Endothelial cell of umbilical vein (primary cell): ENCODE results near the gene UBE2Q2. TPM values are rescaled to one million over a fixed set of nuclear protein-coding genes. Genes with fewer than 3 reads are reported as not detected.
"Not testable (repeated sequence)": the region's sequence is repeated elsewhere in the genome, so short reads cannot be mapped to it uniquely, and the experiment has no call there.

ENCODE experiments used
- BruUV-seq: library from RNA; stranded (reverse); fragments of 400-500 nt; replicated peaks from 2 replicates; lab custom pipeline; 2021; lab: Mats Ljungman, UMichigan
- CTCF ChIA-PET: fragments of 300-600, 350-600 bp; sonication (Branson Sonifier 250); formaldehyde crosslinking; loops from one replicate; lab custom pipeline; 2021; ENCODE audit warnings: antibody characterized with exemption, inconsistent platforms; lab: Charles Lee
- POLR2A ChIA-PET: fragments of 300-600, 350-600 bp; sonication (Branson Sonifier 250); formaldehyde crosslinking; loops from one replicate; lab custom pipeline; 2021; ENCODE audit warnings: antibody characterized with exemption, inconsistent platforms; lab: Charles Lee
- DNase-seq: peaks from one replicate; pipeline ENCODE4 v3.0.0-alpha.2; 2011; ENCODE audit warnings: low read depth, low spot score
- FAIRE-seq: peaks from 2 replicates; lab custom pipeline; 2011; peaks lifted over from hg19 to GRCh38; lab: Jason Lieb, UNC
- H2AFZ ChIP-seq: 2 replicates; pipeline ENCODE4 v1.6.0; 2012; ENCODE audit warnings: low read depth, low read length, control low read depth, inconsistent platforms
- H3K27ac ChIP-seq: 2 replicates; pipeline ENCODE4 v1.5.1; 2011; ENCODE audit warnings: low read depth, mild to moderate bottlenecking, control low read depth, low read length, moderate library complexity; ENCODE audit not compliant: insufficient read depth
- H3K27me3 ChIP-seq, 2 experiments: 2 replicates each; pipeline versions ENCODE4 v1.6.0 to v1.6.1; 2011; ENCODE audit warnings: low read length in 2 of 2, mixed read lengths in 1 of 2; ENCODE audit not compliant: control insufficient read depth in 2 of 2, insufficient read depth in 2 of 2
- H3K36me3 ChIP-seq, 2 experiments: 2 replicates in 1 of 2; 3 replicates in 1 of 2; pipeline ENCODE4 v1.5.1; 2011; ENCODE audit warnings: low read length in 2 of 2, mild to moderate bottlenecking in 1 of 2, moderate library complexity in 1 of 2; ENCODE audit not compliant: control insufficient read depth in 2 of 2, insufficient read depth in 2 of 2; ENCODE audit errors: extremely low read depth in 1 of 2
- H3K4me1 ChIP-seq: 3 replicates; pipeline ENCODE4 v1.5.1; 2011; ENCODE audit warnings: mild to moderate bottlenecking, low read length; ENCODE audit not compliant: control insufficient read depth, insufficient read depth; ENCODE audit errors: extremely low read depth
- H3K4me2 ChIP-seq: 2 replicates; pipeline ENCODE4 v1.6.1; 2011; ENCODE audit warnings: low read length, control low read depth, mixed read lengths; ENCODE audit not compliant: insufficient read depth
- H3K4me3 ChIP-seq, 3 experiments: fragments of 200-600 bp in 1 of 3; sonication (generic), shearing (Covaris generic) in 1 of 3; replicated peaks in 1 of 3; 2 replicates each; pipeline ENCODE4 v1.5.1; 2011 to 2016; ENCODE audit warnings: control low read depth in 3 of 3, low read length in 3 of 3, mild to moderate bottlenecking in 2 of 3, inconsistent platforms in 1 of 3, low read depth in 1 of 3, moderate library complexity in 1 of 3; ENCODE audit not compliant: insufficient read depth in 1 of 3
- H3K79me2 ChIP-seq: 2 replicates; pipeline ENCODE4 v1.6.0; 2012; ENCODE audit warnings: low read length, inconsistent platforms; ENCODE audit not compliant: control insufficient read depth, insufficient read depth
- H3K9ac ChIP-seq: replicated peaks from 2 replicates; pipeline ENCODE3; 2011; ENCODE audit warnings: low read length, control low read depth; ENCODE audit not compliant: insufficient read depth; ENCODE audit errors: extremely low read depth
- H3K9me1 ChIP-seq: replicated peaks from 3 replicates; pipeline ENCODE4 v1.6.0; 2011; ENCODE audit warnings: mild to moderate bottlenecking, low read length; ENCODE audit not compliant: control insufficient read depth, insufficient read depth; ENCODE audit errors: extremely low read depth
- H3K9me3 ChIP-seq: replicated peaks from 2 replicates; pipeline ENCODE4 v1.5.1; 2012; ENCODE audit warnings: low read length, inconsistent platforms; ENCODE audit not compliant: control insufficient read depth, insufficient read depth
- H4K20me1 ChIP-seq: replicated peaks from 2 replicates; pipeline ENCODE3; 2011; ENCODE audit warnings: mild to moderate bottlenecking, low read length; ENCODE audit not compliant: control insufficient read depth, insufficient read depth; ENCODE audit errors: extremely low read depth
- EZH2 ChIP-seq: IDR thresholded peaks from 2 replicates; pipeline ENCODE4 v1.6.1; 2012; ENCODE audit warnings: borderline replicate concordance, low read depth, mild to moderate bottlenecking, moderate library complexity, low read length, inconsistent platforms; ENCODE audit not compliant: severe bottlenecking
- FOS ChIP-seq: IDR thresholded peaks from 2 replicates; pipeline ENCODE4 v1.6.1; 2011; ENCODE audit warnings: mild to moderate bottlenecking, low read length, moderate library complexity, borderline replicate concordance; ENCODE audit not compliant: insufficient read depth
- GATA2 ChIP-seq: IDR thresholded peaks from 2 replicates; pipeline ENCODE4 v1.7.0; 2011; ENCODE audit warnings: low read depth, mild to moderate bottlenecking, moderate library complexity, mixed read lengths, low read length; ENCODE audit not compliant: insufficient read length, insufficient read depth
- JUN ChIP-seq: IDR thresholded peaks from 2 replicates; pipeline ENCODE4 v1.6.1; 2011; ENCODE audit warnings: borderline replicate concordance, low read depth; ENCODE audit not compliant: insufficient read length, insufficient read depth
- MYC ChIP-seq: IDR thresholded peaks from one replicate; pipeline ENCODE4 v1.6.1; 2011; ENCODE audit warnings: mild to moderate bottlenecking, low read depth, low read length
- POLR2A ChIP-seq: IDR thresholded peaks from 2 replicates; pipeline ENCODE4 v1.6.1; 2012; ENCODE audit warnings: low read depth, mild to moderate bottlenecking, control low read depth, low read length
- POLR2AphosphoS5 ChIP-seq: IDR thresholded peaks from 2 replicates; pipeline ENCODE4 v1.6.1; 2012; ENCODE audit warnings: low read depth, mild to moderate bottlenecking, control low read depth, low read length, moderate library complexity; ENCODE audit not compliant: insufficient read depth
- dilution Hi-C: fragments of 300-500 bp; cut with MboI; formaldehyde crosslinking; loops from one replicate; pipeline ENCODE4 v1.15.0; 2019; ENCODE audit warnings: low sequenced_read_pairs; ENCODE audit not compliant: extremely low pct_ligation_motif_present
- intact Hi-C: fragments of 100-400 bp; cut with micrococcal nuclease; formaldehyde crosslinking; loops from one replicate; pipeline ENCODE4 v1.10.0; 2022
- polyA plus RNA-seq, 4 experiments: library from polyadenylated mRNA; depleted of rRNA in 3 of 4; stranded (reverse) in 3 of 4; unstranded in 1 of 4; fragments of >200 nt; gene quantifications; 2 replicates each; pipeline versions ENCODE4 v1.2.1 to v1.2.3, GENCODE V29; 2011 to 2012; ENCODE audit warnings: missing spikeins in 1 of 4
- total RNA-seq: library from RNA; stranded (reverse); gene quantifications from 2 replicates; pipeline ENCODE4 v1.2.3, GENCODE V29; 2021
- TF ChIP-seq, protein P1 (sequence below), 2 donors: IDR thresholded peaks; 1 replicate in 1 of 2; 2 replicates in 1 of 2; pipeline ENCODE4 v1.5.1; 2011; ENCODE audit warnings: low read length in 2 of 2, mild to moderate bottlenecking in 2 of 2, moderate library complexity in 2 of 2, control low read depth in 1 of 2, inconsistent platforms in 1 of 2, low read depth in 1 of 2; ENCODE audit not compliant: insufficient read depth in 1 of 2; ENCODE audit errors: extremely low read depth in 1 of 2
- TF ChIP-seq, protein P2 (sequence below): IDR thresholded peaks from 2 replicates; pipeline ENCODE4 v1.6.1; 2011; ENCODE audit not compliant: insufficient read depth, insufficient read length

The UBE2Q2 gene
- total and polyA plus RNA-seq, 2 donors (not counting 3 experiments of a cell fraction or from before 2014, with no cell fraction given): 12.9 to 32.8 TPM

GRCh38 chr15:75850708-75851107 is 7.5 kb downstream of the UBE2Q2 start:
- H3K27me3 ChIP-seq: no peaks in the 10 kb centered on the region
- H3K9me1 ChIP-seq: no peaks in the 10 kb centered on the region
- H3K36me3 ChIP-seq: peaks cover 0 to 1% of the 10 kb centered on the region in 2 experiments
- H3K4me1 ChIP-seq: peaks cover 12% of the 10 kb centered on the region
- dilution Hi-C loops (no loop called here), intact Hi-C loops (no loop called here)
- DNase-seq (no peak), FAIRE-seq (no peak)
- H3K9me3 ChIP-seq: no peaks in the 10 kb centered on the region
- BruUV-seq: no TSS peak
- H3K4me3 ChIP-seq: no peak overlapping the region
- POLR2A ChIA-PET: no interaction called here
- H2AFZ ChIP-seq: no peak overlapping the region
- H3K27ac ChIP-seq: no peak overlapping the region
- no peak overlapping the region for H3K9ac ChIP-seq
- TF ChIP-seq, protein P1, sequence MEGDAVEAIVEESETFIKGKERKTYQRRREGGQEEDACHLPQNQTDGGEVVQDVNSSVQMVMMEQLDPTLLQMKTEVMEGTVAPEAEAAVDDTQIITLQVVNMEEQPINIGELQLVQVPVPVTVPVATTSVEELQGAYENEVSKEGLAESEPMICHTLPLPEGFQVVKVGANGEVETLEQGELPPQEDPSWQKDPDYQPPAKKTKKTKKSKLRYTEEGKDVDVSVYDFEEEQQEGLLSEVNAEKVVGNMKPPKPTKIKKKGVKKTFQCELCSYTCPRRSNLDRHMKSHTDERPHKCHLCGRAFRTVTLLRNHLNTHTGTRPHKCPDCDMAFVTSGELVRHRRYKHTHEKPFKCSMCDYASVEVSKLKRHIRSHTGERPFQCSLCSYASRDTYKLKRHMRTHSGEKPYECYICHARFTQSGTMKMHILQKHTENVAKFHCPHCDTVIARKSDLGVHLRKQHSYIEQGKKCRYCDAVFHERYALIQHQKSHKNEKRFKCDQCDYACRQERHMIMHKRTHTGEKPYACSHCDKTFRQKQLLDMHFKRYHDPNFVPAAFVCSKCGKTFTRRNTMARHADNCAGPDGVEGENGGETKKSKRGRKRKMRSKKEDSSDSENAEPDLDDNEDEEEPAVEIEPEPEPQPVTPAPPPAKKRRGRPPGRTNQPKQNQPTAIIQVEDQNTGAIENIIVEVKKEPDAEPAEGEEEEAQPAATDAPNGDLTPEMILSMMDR (IDR thresholded peaks at IDR 0.05; ENCODE audit: extremely low read depth in 1 of 2, insufficient read depth in 1 of 2, low read depth in 1 of 2, low read length in 2 of 2): no peak
- TF ChIP-seq FOS (no peak), MYC (no peak), POLR2AphosphoS5 (no peak), POLR2A (no peak), EZH2 (no peak), GATA2 (no peak), JUN (no peak)
- TF ChIP-seq, protein P2, sequence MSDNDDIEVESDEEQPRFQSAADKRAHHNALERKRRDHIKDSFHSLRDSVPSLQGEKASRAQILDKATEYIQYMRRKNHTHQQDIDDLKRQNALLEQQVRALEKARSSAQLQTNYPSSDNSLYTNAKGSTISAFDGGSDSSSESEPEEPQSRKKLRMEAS: no peak
- H3K4me2 ChIP-seq: no peak overlapping the region
- CTCF ChIA-PET: no interaction called here
- peaks cover 4% of the 10 kb centered on the region for H4K20me1 ChIP-seq
- peaks cover 82% of the 10 kb centered on the region for H3K79me2 ChIP-seq

GRCh38 chr15:75851566-75851965 is 8.3 kb downstream of the UBE2Q2 start:
- FAIRE-seq, H4K20me1 ChIP-seq, DNase-seq, H2AFZ ChIP-seq, H3K36me3 ChIP-seq, H3K4me2 ChIP-seq, intact Hi-C loops, CTCF ChIA-PET, H3K9me1 ChIP-seq, dilution Hi-C loops, BruUV-seq, H3K4me3 ChIP-seq, H3K9me3 ChIP-seq, H3K27ac ChIP-seq, H3K9ac ChIP-seq, POLR2A ChIA-PET, H3K27me3 ChIP-seq: not testable (repeated sequence)
- Histone ChIP-seq H3K4me1 (peaks cover 12% of the 10 kb centered on the region), H3K79me2 (peaks cover 80% of the 10 kb centered on the region)
